GM23338 (cell line): ENCODE measurements around the gene CDCA7L. TPM values are rescaled to one million over a fixed set of nuclear protein-coding genes. Genes with fewer than 3 reads are reported as not detected.

Experiments
- ATAC-seq: fragments of 200-7000 bp; cut with Tn5 transposase; 3 replicates; pipeline ENCODE4 v1.9.1; 2020
- DNase-seq: peaks from one replicate; pipeline ENCODE4 v3.0.0-alpha.2; 2015; ENCODE audit warnings: low spot score
- H2AFZ ChIP-seq: fragments of 200-600 bp; sonication (generic); 2 replicates; pipeline ENCODE4 v1.8.0; 2016; ENCODE audit warnings: antibody characterized with exemption, mild to moderate bottlenecking, moderate library complexity
- H3F3A ChIP-seq: fragments of 200-600 bp; sonication (generic); replicated peaks from 2 replicates; pipeline ENCODE4 v1.8.0; 2017; ENCODE audit warnings: antibody characterized with exemption, mixed run types, low read depth
- H3K27ac ChIP-seq: fragments of 200-600 bp; sonication (generic); 2 replicates; pipeline ENCODE4 v1.6.1; 2016; ENCODE audit warnings: low read depth
- H3K27me3 ChIP-seq: fragments of 200-600 bp; sonication (generic); 2 replicates; pipeline ENCODE4 v1.8.0; 2016; ENCODE audit warnings: mild to moderate bottlenecking, mixed run types, moderate library complexity; ENCODE audit not compliant: insufficient read depth
- H3K36me3 ChIP-seq: fragments of 200-600 bp; sonication (generic); 2 replicates; pipeline ENCODE4 v1.8.0; 2016; ENCODE audit warnings: mild to moderate bottlenecking; ENCODE audit not compliant: insufficient read depth
- H3K4me1 ChIP-seq: fragments of 200-600 bp; sonication (generic); 2 replicates; pipeline ENCODE4 v1.8.0; 2016; ENCODE audit warnings: mild to moderate bottlenecking, moderate library complexity; ENCODE audit not compliant: insufficient read depth
- H3K4me2 ChIP-seq: fragments of 200-600 bp; sonication (generic); 2 replicates; pipeline ENCODE4 v1.7.1; 2017; ENCODE audit warnings: mixed run types
- H3K4me3 ChIP-seq: fragments of 200-600 bp; sonication (generic); 2 replicates; pipeline ENCODE4 v1.6.1; 2016; ENCODE audit warnings: mixed run types
- H3K79me2 ChIP-seq: fragments of 200-600 bp; sonication (generic); replicated peaks from 2 replicates; pipeline ENCODE4 v1.8.0; 2017; ENCODE audit warnings: mild to moderate bottlenecking; ENCODE audit not compliant: insufficient read depth
- H3K9me2 ChIP-seq: fragments of 200-600 bp; sonication (generic); 2 replicates; pipeline ENCODE4 v1.8.0; 2017; ENCODE audit not compliant: insufficient read depth
- H4K20me1 ChIP-seq: fragments of 200-600 bp; sonication (generic); replicated peaks from 2 replicates; pipeline ENCODE4 v1.8.0; 2017; ENCODE audit warnings: mild to moderate bottlenecking; ENCODE audit not compliant: insufficient read depth
- H3K27ac Mint-ChIP-seq: 2 replicates; pipeline ENCODE4 v1.8.0; 2020; ENCODE audit warnings: inconsistent platforms, mild to moderate bottlenecking, moderate library complexity, mixed read lengths
- H3K27me3 Mint-ChIP-seq: 3 replicates; pipeline ENCODE4 v1.8.0; 2022; ENCODE audit warnings: low read depth, mild to moderate bottlenecking, moderate library complexity, mixed read lengths, inconsistent platforms; ENCODE audit not compliant: insufficient read depth, poor library complexity
- H3K36me3 Mint-ChIP-seq: 3 replicates; pipeline ENCODE4 v1.8.0; 2021; ENCODE audit warnings: low read depth, mild to moderate bottlenecking, inconsistent platforms, moderate library complexity, mixed read lengths
- H3K4me1 Mint-ChIP-seq: 3 replicates; pipeline ENCODE4 v1.8.0; 2020; ENCODE audit warnings: mild to moderate bottlenecking, inconsistent platforms, mixed read lengths
- H3K4me3 Mint-ChIP-seq: 3 replicates; pipeline ENCODE4 v1.8.0; 2021; ENCODE audit warnings: moderate library complexity, mild to moderate bottlenecking, inconsistent platforms, mixed read lengths
- H3K9me3 Mint-ChIP-seq: 3 replicates; pipeline ENCODE4 v1.8.0; 2020; ENCODE audit warnings: moderate library complexity, mild to moderate bottlenecking, inconsistent platforms, mixed read lengths
- CREB1 ChIP-seq: fragments of 250-450 bp; sonication (Bioruptor Pico); IDR thresholded peaks from 2 replicates; pipeline ENCODE4 v1.5.0; 2020; ENCODE audit warnings: low read depth, mild to moderate bottlenecking, moderate library complexity
- EZH2 ChIP-seq: fragments of 200-600 bp; sonication (generic); IDR thresholded peaks from one replicate; pipeline ENCODE4 v1.8.0; 2017; ENCODE audit warnings: antibody characterized with exemption, mild to moderate bottlenecking, low read depth; ENCODE audit not compliant: unreplicated experiment
- EZH2phosphoT487 ChIP-seq: fragments of 200-600 bp; sonication (generic); IDR thresholded peaks from one replicate; pipeline ENCODE4 v1.8.1; 2018; ENCODE audit warnings: antibody characterized with exemption; ENCODE audit not compliant: unreplicated experiment
- JUNB ChIP-seq: IDR thresholded peaks from one replicate; pipeline ENCODE4 v1.6.1; 2016; ENCODE audit warnings: antibody characterized with exemption; ENCODE audit not compliant: unreplicated experiment
- NANOG ChIP-seq: IDR thresholded peaks from 2 replicates; pipeline ENCODE4 v1.6.1; 2016; ENCODE audit warnings: antibody characterized with exemption, borderline replicate concordance
- POLR2AphosphoS5 ChIP-seq: IDR thresholded peaks from 2 replicates; pipeline ENCODE4 v1.6.1; 2016; ENCODE audit warnings: antibody characterized with exemption, low read depth
- STAT1 ChIP-seq: IDR thresholded peaks from one replicate; pipeline ENCODE4 v1.6.1; 2016; ENCODE audit warnings: antibody characterized with exemption; ENCODE audit not compliant: unreplicated experiment
- ZNF331 ChIP-seq: fragments of 250-450 bp; sonication (Bioruptor Pico); IDR thresholded peaks from 2 replicates; pipeline ENCODE4 v1.5.0; 2020; ENCODE audit warnings: low read depth, mild to moderate bottlenecking, moderate library complexity
- long read RNA-seq: library from polyadenylated mRNA; unstranded; transcript quantifications from one replicate; pipeline ENCODE4 v2.0.0, GENCODE V29; 2020; ENCODE audit not compliant: unreplicated experiment
- polyA plus RNA-seq: library from polyadenylated mRNA; unstranded; fragments of >200 nt; fragmentation: Nextera tagmentation; extraction: Ambion mirVana; gene quantifications from 2 replicates; pipeline ENCODE4 v1.2.1, GENCODE V29; 2016
- total RNA-seq: library from RNA; depleted of rRNA; stranded (reverse); fragments of >200 nt; shearing (Covaris generic); gene quantifications from 2 replicates; pipeline ENCODE4 v1.2.3, GENCODE V29; 2014; rRNA removed
- TF ChIP-seq, protein P1 (sequence below), 2 experiments: fragments of 200-600 bp in 1 of 2; sonication (generic) in 1 of 2; conservative IDR thresholded peaks; 2 replicates each; pipeline versions ENCODE4 v1.5.1 to v1.6.1; 2016 to 2017; ENCODE audit warnings: antibody characterized with exemption in 2 of 2, low read depth in 2 of 2, mild to moderate bottlenecking in 2 of 2, moderate library complexity in 1 of 2
- TF ChIP-seq, protein P2 (sequence below): IDR thresholded peaks from one replicate; pipeline ENCODE4 v1.6.1; 2018; ENCODE audit warnings: antibody characterized with exemption; ENCODE audit not compliant: unreplicated experiment
- TF ChIP-seq, protein P3 (sequence below): IDR thresholded peaks from 2 replicates; pipeline ENCODE4 v1.6.1; 2016; ENCODE audit warnings: antibody characterized with exemption

CDCA7L gene, protein sequence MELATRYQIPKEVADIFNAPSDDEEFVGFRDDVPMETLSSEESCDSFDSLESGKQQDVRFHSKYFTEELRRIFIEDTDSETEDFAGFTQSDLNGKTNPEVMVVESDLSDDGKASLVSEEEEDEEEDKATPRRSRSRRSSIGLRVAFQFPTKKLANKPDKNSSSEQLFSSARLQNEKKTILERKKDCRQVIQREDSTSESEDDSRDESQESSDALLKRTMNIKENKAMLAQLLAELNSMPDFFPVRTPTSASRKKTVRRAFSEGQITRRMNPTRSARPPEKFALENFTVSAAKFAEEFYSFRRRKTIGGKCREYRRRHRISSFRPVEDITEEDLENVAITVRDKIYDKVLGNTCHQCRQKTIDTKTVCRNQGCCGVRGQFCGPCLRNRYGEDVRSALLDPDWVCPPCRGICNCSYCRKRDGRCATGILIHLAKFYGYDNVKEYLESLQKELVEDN
- total RNA-seq (174 and 202 TPM in 2 replicates), polyA plus RNA-seq (187 and 194 TPM in 2 replicates)
- long read RNA-seq, transcript CDCA7L-202 (9 exons, 1,830 nt): minor isoform, 6 of 89 reads
- long read RNA-seq, transcript CDCA7L-203 (10 exons, 3,066 nt): major isoform, 18 of 89 reads
- long read RNA-seq, partial matches to known transcripts: 47 of 89 reads
- long read RNA-seq, other reads (novel, unspliced or antisense): 17 of 89 reads

DNA sequence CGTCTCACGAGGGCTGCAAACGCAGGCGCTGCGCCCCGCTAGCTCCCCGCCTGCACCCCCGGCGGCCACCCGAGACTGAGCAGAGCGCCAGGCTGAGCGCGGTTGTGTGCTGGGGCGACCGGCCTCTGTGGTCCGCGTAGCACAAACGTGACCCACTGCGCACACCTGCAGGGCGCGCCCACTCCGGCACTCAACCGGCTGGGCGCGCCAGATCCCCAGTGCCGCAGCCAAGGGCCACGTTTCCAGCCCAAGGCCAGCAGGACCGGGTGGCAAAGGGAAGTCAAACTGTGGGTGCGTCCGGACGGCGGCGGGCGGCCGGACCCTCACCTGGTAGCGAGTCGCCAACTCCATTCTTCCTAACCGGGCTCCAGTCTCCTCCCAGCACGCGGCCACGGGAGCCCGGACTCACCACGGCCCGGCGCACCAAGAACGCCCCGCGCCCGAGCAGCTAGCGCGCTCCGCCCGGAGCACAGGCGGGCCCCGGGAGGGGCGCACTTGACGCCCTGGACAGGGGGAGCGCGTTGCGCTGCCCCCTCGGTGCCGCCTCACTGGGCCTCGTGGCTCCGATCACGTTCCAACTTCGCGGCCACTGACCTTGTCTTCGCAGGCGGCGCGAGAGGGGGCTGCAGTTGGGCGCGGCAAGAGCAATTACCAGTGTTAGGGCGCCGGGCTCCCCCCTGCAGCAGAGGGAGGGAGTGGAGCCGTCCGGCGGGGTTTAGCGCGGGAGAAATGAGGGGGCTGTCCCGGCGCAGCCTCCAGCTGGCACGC lies at the start of gene CDCA7L:
Gene CDCA7L, minus strand, starts transcription at position 446 of the 768 bp plus-strand sequence. Its CDS starts 95 bp downstream, at position 351.
- H3K27me3 ChIP-seq: no peaks in the 10 kb centered on the region
- DNase-seq (peak; percentile 94), ATAC-seq (peak; percentile 83)
- no peaks in the 10 kb centered on the region for H3K36me3 ChIP-seq
- H3K9me2 ChIP-seq: no peaks in the 10 kb centered on the region
- peak within 1 kb of the TSS; percentile 99 for H3K27ac Mint-ChIP-seq
- H2AFZ ChIP-seq: peak within 1 kb of the TSS; percentile 63
- peak within 1 kb of the TSS; percentile 88 for H3K4me3 Mint-ChIP-seq
- peaks cover 42% of the 10 kb centered on the region for H3K4me1 ChIP-seq
- H3F3A ChIP-seq: no peaks in the 10 kb centered on the region
- peak within 1 kb of the TSS; percentile 71 for H3K4me3 ChIP-seq
- peaks cover 4% of the 10 kb centered on the region for H3K27me3 Mint-ChIP-seq
- H3K27ac ChIP-seq: peak within 1 kb of the TSS; percentile 90
- H3K79me2 ChIP-seq: peaks cover 45% of the 10 kb centered on the region
- H4K20me1 ChIP-seq: peaks cover 31% of the 10 kb centered on the region
- H3K36me3 Mint-ChIP-seq: 0 out of 3 replicates have a peak, but pooled peaks cover 5% of the 10 kb centered on the region
- peak within 1 kb of the TSS; percentile 82 for H3K4me2 ChIP-seq
- H3K9me3 Mint-ChIP-seq: no peaks in the 10 kb centered on the region
- TF ChIP-seq EZH2 (no peak), POLR2AphosphoS5 (peak; percentile 83)
- peaks cover 44% of the 10 kb centered on the region for H3K4me1 Mint-ChIP-seq

DNA sequence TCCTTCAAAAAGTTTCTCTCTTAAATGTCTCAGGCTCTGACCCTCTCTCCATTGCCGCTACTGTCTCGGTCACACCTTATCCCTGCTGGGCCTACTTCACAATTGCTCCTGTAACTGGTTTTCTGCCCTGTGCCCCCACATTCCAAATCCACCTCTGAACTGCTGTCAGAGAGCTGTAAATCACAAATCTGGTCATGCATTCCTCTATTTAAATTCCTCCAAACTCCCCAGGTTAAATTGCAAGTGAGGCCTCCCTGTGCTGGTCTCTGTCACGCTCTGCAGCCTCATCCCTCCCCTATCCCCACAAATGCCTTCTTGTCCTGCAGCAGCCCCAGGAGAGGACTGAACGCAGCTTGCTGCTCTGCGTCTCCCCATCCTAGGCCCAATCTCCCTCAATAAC lies 40.4 kb upstream of the CDCA7L start:
- Histone ChIP-seq H3K36me3 (no peaks in the 10 kb centered on the region), H3F3A (no peaks in the 10 kb centered on the region), H3K27ac (no peak overlapping the region), H3K4me3 (no peak overlapping the region), H4K20me1 (no peaks in the 10 kb centered on the region), H3K79me2 (no peaks in the 10 kb centered on the region), H3K4me2 (no peak overlapping the region), H3K9me2 (no peaks in the 10 kb centered on the region), H3K4me1 (no peaks in the 10 kb centered on the region), H2AFZ (peak overlapping the region; percentile 87), H3K27me3 (no peaks in the 10 kb centered on the region)
- H3K27ac Mint-ChIP-seq: no peak overlapping the region
- DNase-seq: no peak
- no peaks in the 10 kb centered on the region for H3K9me3 Mint-ChIP-seq
- H3K4me3 Mint-ChIP-seq: no peak overlapping the region
- H3K36me3 Mint-ChIP-seq: no peaks in the 10 kb centered on the region
- H3K27me3 Mint-ChIP-seq: no peaks in the 10 kb centered on the region
- H3K4me1 Mint-ChIP-seq: peaks cover 7% of the 10 kb centered on the region
- peak; percentile 56; the same call in 2 of the 3 replicates for ATAC-seq
- TF ChIP-seq CREB1 (no peak), EZH2phosphoT487 (no peak), NANOG (no peak), EZH2 (no peak), ZNF331 (CRISPR knock-in tag) (no peak), POLR2AphosphoS5 (no peak), JUNB (no peak), STAT1 (no peak)
- TF ChIP-seq, protein P1, sequence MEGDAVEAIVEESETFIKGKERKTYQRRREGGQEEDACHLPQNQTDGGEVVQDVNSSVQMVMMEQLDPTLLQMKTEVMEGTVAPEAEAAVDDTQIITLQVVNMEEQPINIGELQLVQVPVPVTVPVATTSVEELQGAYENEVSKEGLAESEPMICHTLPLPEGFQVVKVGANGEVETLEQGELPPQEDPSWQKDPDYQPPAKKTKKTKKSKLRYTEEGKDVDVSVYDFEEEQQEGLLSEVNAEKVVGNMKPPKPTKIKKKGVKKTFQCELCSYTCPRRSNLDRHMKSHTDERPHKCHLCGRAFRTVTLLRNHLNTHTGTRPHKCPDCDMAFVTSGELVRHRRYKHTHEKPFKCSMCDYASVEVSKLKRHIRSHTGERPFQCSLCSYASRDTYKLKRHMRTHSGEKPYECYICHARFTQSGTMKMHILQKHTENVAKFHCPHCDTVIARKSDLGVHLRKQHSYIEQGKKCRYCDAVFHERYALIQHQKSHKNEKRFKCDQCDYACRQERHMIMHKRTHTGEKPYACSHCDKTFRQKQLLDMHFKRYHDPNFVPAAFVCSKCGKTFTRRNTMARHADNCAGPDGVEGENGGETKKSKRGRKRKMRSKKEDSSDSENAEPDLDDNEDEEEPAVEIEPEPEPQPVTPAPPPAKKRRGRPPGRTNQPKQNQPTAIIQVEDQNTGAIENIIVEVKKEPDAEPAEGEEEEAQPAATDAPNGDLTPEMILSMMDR (conservative IDR thresholded peaks at IDR 0.05; ENCODE audit: low read depth in 2 of 2): no peak
- TF ChIP-seq, protein P2, sequence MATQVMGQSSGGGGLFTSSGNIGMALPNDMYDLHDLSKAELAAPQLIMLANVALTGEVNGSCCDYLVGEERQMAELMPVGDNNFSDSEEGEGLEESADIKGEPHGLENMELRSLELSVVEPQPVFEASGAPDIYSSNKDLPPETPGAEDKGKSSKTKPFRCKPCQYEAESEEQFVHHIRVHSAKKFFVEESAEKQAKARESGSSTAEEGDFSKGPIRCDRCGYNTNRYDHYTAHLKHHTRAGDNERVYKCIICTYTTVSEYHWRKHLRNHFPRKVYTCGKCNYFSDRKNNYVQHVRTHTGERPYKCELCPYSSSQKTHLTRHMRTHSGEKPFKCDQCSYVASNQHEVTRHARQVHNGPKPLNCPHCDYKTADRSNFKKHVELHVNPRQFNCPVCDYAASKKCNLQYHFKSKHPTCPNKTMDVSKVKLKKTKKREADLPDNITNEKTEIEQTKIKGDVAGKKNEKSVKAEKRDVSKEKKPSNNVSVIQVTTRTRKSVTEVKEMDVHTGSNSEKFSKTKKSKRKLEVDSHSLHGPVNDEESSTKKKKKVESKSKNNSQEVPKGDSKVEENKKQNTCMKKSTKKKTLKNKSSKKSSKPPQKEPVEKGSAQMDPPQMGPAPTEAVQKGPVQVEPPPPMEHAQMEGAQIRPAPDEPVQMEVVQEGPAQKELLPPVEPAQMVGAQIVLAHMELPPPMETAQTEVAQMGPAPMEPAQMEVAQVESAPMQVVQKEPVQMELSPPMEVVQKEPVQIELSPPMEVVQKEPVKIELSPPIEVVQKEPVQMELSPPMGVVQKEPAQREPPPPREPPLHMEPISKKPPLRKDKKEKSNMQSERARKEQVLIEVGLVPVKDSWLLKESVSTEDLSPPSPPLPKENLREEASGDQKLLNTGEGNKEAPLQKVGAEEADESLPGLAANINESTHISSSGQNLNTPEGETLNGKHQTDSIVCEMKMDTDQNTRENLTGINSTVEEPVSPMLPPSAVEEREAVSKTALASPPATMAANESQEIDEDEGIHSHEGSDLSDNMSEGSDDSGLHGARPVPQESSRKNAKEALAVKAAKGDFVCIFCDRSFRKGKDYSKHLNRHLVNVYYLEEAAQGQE: no peak
- TF ChIP-seq, protein P3, sequence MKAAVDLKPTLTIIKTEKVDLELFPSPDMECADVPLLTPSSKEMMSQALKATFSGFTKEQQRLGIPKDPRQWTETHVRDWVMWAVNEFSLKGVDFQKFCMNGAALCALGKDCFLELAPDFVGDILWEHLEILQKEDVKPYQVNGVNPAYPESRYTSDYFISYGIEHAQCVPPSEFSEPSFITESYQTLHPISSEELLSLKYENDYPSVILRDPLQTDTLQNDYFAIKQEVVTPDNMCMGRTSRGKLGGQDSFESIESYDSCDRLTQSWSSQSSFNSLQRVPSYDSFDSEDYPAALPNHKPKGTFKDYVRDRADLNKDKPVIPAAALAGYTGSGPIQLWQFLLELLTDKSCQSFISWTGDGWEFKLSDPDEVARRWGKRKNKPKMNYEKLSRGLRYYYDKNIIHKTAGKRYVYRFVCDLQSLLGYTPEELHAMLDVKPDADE: no peak
